Gastrocnemius medialis (tissue), 4 donors: ENCODE results near the gene PTGER4. TPM values are rescaled to one million over a fixed set of nuclear protein-coding genes. Genes with fewer than 3 reads are reported as not detected.

ENCODE experiments used
- ATAC-seq, 2 donors: fragments of 150-250 bp; one replicate each; pipeline ENCODE4 v1.9.1; 2016
- DNase-seq, 2 donors: peaks; one replicate each; pipeline ENCODE4 v3.0.0-alpha.2; 2019
- H3K27ac ChIP-seq, 4 donors: fragments of 200-600 bp; sonication (generic); 1 replicate in 1 of 4; 2 replicates in 3 of 4; pipeline ENCODE4 v1.5.1; 2016 to 2018; ENCODE audit warnings: mild to moderate bottlenecking in 2 of 4, moderate library complexity in 1 of 4
- H3K27me3 ChIP-seq, 3 donors: fragments of 200-600 bp; sonication (generic) in 2 of 3; 1 replicate in 1 of 3; 2 replicates in 2 of 3; pipeline versions ENCODE4 v1.5.1 to v1.6.0; 2016 to 2019; ENCODE audit warnings: mild to moderate bottlenecking in 1 of 3, moderate library complexity in 1 of 3
- H3K36me3 ChIP-seq, 2 donors: fragments of 200-600 bp; sonication (generic) in 1 of 2; one replicate each; pipeline ENCODE4 v1.5.1; 2017 to 2018
- H3K4me1 ChIP-seq, 2 donors: fragments of 200-600 bp; sonication (generic) in 1 of 2; one replicate each; pipeline ENCODE4 v1.5.1; 2016 to 2017; ENCODE audit warnings: mild to moderate bottlenecking in 2 of 2
- H3K4me3 ChIP-seq, 4 donors: fragments of 200-600 bp; sonication (generic) in 3 of 4; 1 replicate in 1 of 4; 2 replicates in 3 of 4; pipeline ENCODE4 v1.5.1; 2016 to 2019; ENCODE audit warnings: mild to moderate bottlenecking in 2 of 4
- H3K9me3 ChIP-seq, 3 donors: fragments of 200-600 bp; sonication (generic) in 2 of 3; 1 replicate in 1 of 3; 2 replicates in 2 of 3; pipeline ENCODE4 v1.5.1; 2016 to 2019
- POLR2A ChIP-seq, 2 donors: fragments of 450-650 bp; IDR thresholded peaks; one replicate each; pipeline ENCODE4 v1.6.1; 2017; ENCODE audit warnings: antibody characterized with exemption in 2 of 2, mild to moderate bottlenecking in 2 of 2, moderate library complexity in 2 of 2
- in situ Hi-C, 4 donors: fragments of 200-750 bp; cut with MboI; loops; one replicate each; pipeline versions ENCODE4 v1.15.0 to v1.8.0; 2017; ENCODE audit warnings: low sequenced_read_pairs in 4 of 4
- intact Hi-C: fragments of 100-400 bp; cut with DNase I; formaldehyde crosslinking; loops from one replicate; pipeline ENCODE4 v1.15.1; 2023; ENCODE audit warnings: low total_unique reads
- total RNA-seq, 4 donors: library from RNA; depleted of rRNA; stranded (reverse); fragments of >200 nt; gene quantifications; one replicate each; pipeline versions ENCODE4 v1.1.0 to v1.2.3, GENCODE V29; 2016
- TF ChIP-seq, protein P1 (sequence below), 5 experiments: fragments of 450-650 bp in 3 of 5; fragments of 200-600 bp in 2 of 5; sonication (generic) in 2 of 5; IDR thresholded peaks in 4 of 5; conservative IDR thresholded peaks in 1 of 5; 1 replicate in 4 of 5; 2 replicates in 1 of 5; pipeline ENCODE4 v1.5.1; 2016 to 2019; ENCODE audit warnings: antibody characterized with exemption in 5 of 5, mild to moderate bottlenecking in 3 of 5, moderate library complexity in 3 of 5

The PTGER4 gene
- total RNA-seq, 4 donors from 2014 or later: 4.2 to 11.2 (median 7.4) TPM

DNA sequence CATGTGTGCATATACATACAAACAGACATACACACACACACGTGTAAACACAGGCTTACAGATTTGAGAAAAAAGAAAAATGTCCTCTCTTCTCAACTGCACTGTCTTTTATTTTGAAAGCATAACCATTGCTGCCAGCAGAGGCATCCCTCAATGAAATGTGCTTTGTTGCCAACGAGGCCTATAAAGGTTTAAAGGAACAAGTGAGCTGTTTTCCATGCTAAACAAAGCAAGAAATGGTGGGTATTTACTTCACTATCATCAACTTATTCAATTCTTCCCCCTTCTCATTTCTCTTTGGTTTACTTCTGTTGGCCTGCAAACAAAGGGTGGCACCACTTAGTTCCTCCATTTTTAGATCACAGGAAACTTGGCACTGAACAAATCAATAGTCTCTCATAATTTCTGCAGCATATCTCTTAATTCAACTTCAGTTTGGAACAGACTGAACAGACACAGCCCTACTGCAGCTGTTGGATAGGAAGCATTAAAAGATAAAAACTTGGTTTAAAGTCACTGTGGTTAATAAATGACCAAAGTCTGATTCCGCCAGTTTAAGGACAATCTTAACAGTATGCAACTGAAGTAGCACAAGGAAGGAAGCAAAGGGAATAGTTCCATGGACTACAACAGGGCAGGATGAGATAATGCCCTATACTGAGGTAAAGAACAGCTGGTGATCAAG, 54.3 kb downstream of the PTGER4 start:
- Histone ChIP-seq H3K4me3 (no peak overlapping the region), H3K27me3 (no peaks in the 10 kb centered on the region), H3K27ac (no peak overlapping the region), H3K4me1 (peaks cover 14 to 22% of the 10 kb centered on the region in 2 donors), H3K9me3 (no peaks in the 10 kb centered on the region), H3K36me3 (no peaks in the 10 kb centered on the region)
- in situ Hi-C loops (loop anchor here in 1 of 4 donors (25.0 kb wide), 1 partner anchor 1022 kb away; no protein-coding TSS in a partner anchor), intact Hi-C loops (loop anchor here (2.0 kb wide), 1 partner anchor 1155 kb away; no protein-coding TSS in a partner anchor)
- DNase-seq (no peak), ATAC-seq (no peak)
- TF ChIP-seq POLR2A (IDR thresholded peaks at IDR 0.05): no peak
- TF ChIP-seq, protein P1, sequence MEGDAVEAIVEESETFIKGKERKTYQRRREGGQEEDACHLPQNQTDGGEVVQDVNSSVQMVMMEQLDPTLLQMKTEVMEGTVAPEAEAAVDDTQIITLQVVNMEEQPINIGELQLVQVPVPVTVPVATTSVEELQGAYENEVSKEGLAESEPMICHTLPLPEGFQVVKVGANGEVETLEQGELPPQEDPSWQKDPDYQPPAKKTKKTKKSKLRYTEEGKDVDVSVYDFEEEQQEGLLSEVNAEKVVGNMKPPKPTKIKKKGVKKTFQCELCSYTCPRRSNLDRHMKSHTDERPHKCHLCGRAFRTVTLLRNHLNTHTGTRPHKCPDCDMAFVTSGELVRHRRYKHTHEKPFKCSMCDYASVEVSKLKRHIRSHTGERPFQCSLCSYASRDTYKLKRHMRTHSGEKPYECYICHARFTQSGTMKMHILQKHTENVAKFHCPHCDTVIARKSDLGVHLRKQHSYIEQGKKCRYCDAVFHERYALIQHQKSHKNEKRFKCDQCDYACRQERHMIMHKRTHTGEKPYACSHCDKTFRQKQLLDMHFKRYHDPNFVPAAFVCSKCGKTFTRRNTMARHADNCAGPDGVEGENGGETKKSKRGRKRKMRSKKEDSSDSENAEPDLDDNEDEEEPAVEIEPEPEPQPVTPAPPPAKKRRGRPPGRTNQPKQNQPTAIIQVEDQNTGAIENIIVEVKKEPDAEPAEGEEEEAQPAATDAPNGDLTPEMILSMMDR (IDR thresholded peaks at IDR 0.05 in 4 of 5, conservative IDR thresholded peaks at IDR 0.05 in 1 of 5): no peak

DNA sequence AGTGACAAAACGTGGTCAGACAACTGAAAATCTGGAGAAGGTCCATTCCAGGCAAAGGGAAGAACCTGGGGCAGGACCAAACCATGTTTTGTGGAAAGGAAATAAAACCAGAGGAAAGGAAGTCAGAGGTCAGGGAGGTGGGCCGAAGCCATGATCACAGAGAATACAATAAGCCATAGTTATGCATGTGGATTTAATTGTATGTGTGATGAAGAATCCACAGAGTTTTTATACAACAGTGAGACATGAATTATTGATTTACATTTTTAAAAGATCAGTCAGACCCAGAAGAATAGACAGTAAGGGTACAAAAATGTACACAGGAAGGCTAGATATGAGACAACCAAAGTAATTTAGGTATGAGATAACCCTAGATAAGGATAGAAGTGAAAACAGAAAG, 55.3 kb downstream of the PTGER4 start:
- ATAC-seq: no peak
- in situ Hi-C loops (loop anchor here in 1 of 4 donors (25.0 kb wide), 1 partner anchor 1023 kb away; no protein-coding TSS in a partner anchor), intact Hi-C loops (loop anchor here (2.0 kb wide), 1 partner anchor 1156 kb away; no protein-coding TSS in a partner anchor)

GRCh38 chr5:40735609-40736008, 55.9 kb downstream of the PTGER4 start:
- Histone ChIP-seq H3K4me1 (peaks cover 14 to 22% of the 10 kb centered on the region in 2 donors), H3K4me3 (no peak overlapping the region), H3K36me3 (no peaks in the 10 kb centered on the region), H3K27me3 (no peaks in the 10 kb centered on the region), H3K9me3 (no peaks in the 10 kb centered on the region), H3K27ac (no peak overlapping the region)
- ATAC-seq (no peak), DNase-seq (no peak)
- TF ChIP-seq POLR2A (IDR thresholded peaks at IDR 0.05): no peak
- TF ChIP-seq, protein P1 (IDR thresholded peaks at IDR 0.05 in 4 of 5, conservative IDR thresholded peaks at IDR 0.05 in 1 of 5): no peak
- intact Hi-C loops: loop anchor here (2.0 kb wide), 3 partner anchors 47 to 1157 kb away; no protein-coding TSS in a partner anchor
- in situ Hi-C loops: loop anchor here in 1 of 4 donors (25.0 kb wide), 1 partner anchor 1023 kb away; no protein-coding TSS in a partner anchor

More for the DNA sequence above, 55.3 kb downstream of the PTGER4 start:
- no peaks in the 10 kb centered on the region for H3K9me3 ChIP-seq
- H3K4me3 ChIP-seq: no peak overlapping the region
- H3K36me3 ChIP-seq: no peaks in the 10 kb centered on the region
- peaks cover 14 to 22% of the 10 kb centered on the region in 2 donors for H3K4me1 ChIP-seq
- no peak overlapping the region for H3K27ac ChIP-seq
- no peak for TF ChIP-seq POLR2A (IDR thresholded peaks at IDR 0.05)
- TF ChIP-seq, protein P1 (IDR thresholded peaks at IDR 0.05 in 4 of 5, conservative IDR thresholded peaks at IDR 0.05 in 1 of 5): no peak
- no peak for DNase-seq
- H3K27me3 ChIP-seq: no peaks in the 10 kb centered on the region

DNA sequence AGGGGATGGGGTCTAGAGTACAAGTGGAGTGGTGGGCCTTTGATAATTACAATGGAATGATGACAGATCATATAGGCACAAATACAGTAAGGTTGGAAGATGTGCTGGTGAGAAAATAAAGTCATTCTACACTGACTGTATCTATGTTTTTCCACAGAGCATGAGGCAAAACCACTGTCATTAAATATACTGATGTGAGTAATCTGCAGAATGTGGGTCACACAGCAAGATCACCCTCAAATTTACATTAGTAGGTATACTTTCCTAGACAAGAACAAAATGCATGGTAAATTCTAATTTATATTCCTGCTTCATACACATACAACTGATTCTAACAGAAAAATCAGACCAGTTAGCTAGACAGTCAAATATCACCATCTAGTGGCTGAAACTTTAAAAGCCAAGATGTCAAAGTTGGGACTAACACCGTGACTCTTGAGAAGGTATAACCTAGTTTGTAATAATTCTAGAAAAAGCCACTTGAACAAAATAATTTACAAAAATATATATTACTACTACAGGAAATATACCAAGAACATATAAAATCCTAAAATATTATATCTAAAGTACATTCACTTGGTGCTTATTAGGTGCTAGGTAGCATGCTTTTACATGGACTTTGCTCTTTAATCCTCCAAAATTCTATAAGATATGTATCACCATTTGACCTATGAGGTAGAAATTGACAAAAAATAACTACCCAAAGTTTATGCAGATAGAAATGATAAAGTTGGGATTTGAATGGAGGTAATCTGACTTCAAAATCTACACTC, 56.6 kb downstream of the PTGER4 start:
- H3K4me3 ChIP-seq: no peak overlapping the region
- ATAC-seq: peak; percentile 56 to 68
- no peak overlapping the region for H3K27ac ChIP-seq
- no peaks in the 10 kb centered on the region for H3K9me3 ChIP-seq
- DNase-seq: no peak
- no peaks in the 10 kb centered on the region for H3K36me3 ChIP-seq
- in situ Hi-C loops: loop anchor here in 1 of 4 donors (25.0 kb wide), 1 partner anchor 1024 kb away; no protein-coding TSS in a partner anchor
- TF ChIP-seq, protein P1 (IDR thresholded peaks at IDR 0.05 in 4 of 5, conservative IDR thresholded peaks at IDR 0.05 in 1 of 5): peak; percentile 30 to 81 (median 69)
- TF ChIP-seq POLR2A (IDR thresholded peaks at IDR 0.05): no peak
- no peaks in the 10 kb centered on the region for H3K27me3 ChIP-seq
- peaks cover 14 to 22% of the 10 kb centered on the region in 2 donors for H3K4me1 ChIP-seq
- intact Hi-C loops: loop anchor here (2.0 kb wide), 2 partner anchors 47 to 787 kb away; no protein-coding TSS in a partner anchor
